Mesothelial cell of epicardium (in vitro differentiated cells): ENCODE data around the gene TENM4. TPM values are rescaled to one million over a fixed set of nuclear protein-coding genes. Genes with fewer than 3 reads are reported as not detected.

Experiments used
- DNase-seq, 2 experiments: peaks; one replicate each; pipeline ENCODE4 v3.0.0; 2021; ENCODE audit warnings: low spot score in 2 of 2; ENCODE audit not compliant: unreplicated experiment in 2 of 2
- H3K27ac Mint-ChIP-seq: 2 replicates; pipeline ENCODE4 v1.8.0; 2021; ENCODE audit warnings: mixed read lengths
- H3K27me3 Mint-ChIP-seq: 2 replicates; pipeline ENCODE4 v1.8.0; 2021; ENCODE audit warnings: low read depth, mixed read lengths
- H3K36me3 Mint-ChIP-seq: 2 replicates; pipeline ENCODE4 v1.8.0; 2021; ENCODE audit warnings: mixed read lengths
- H3K4me1 Mint-ChIP-seq: 2 replicates; pipeline ENCODE4 v1.8.0; 2021; ENCODE audit warnings: mixed read lengths
- H3K4me3 Mint-ChIP-seq: 2 replicates; pipeline ENCODE4 v1.8.0; 2021; ENCODE audit warnings: mild to moderate bottlenecking, moderate library complexity, mixed read lengths
- H3K9me3 Mint-ChIP-seq: 2 replicates; pipeline ENCODE4 v1.8.0; 2021; ENCODE audit warnings: mixed read lengths
- total RNA-seq: library from RNA; stranded (reverse); gene quantifications from 3 replicates; pipeline ENCODE4 v1.2.1, GENCODE V29; 2021
- TF ChIP-seq, protein P1 (sequence below): fragments of 200-600 bp; sonication (generic); IDR thresholded peaks from one replicate; pipeline ENCODE4 v1.5.0; 2021; ENCODE audit warnings: antibody characterized with exemption; ENCODE audit not compliant: unreplicated experiment

Gene TENM4
- total RNA-seq, 1 donor from 2014 or later: 187 TPM

DNA sequence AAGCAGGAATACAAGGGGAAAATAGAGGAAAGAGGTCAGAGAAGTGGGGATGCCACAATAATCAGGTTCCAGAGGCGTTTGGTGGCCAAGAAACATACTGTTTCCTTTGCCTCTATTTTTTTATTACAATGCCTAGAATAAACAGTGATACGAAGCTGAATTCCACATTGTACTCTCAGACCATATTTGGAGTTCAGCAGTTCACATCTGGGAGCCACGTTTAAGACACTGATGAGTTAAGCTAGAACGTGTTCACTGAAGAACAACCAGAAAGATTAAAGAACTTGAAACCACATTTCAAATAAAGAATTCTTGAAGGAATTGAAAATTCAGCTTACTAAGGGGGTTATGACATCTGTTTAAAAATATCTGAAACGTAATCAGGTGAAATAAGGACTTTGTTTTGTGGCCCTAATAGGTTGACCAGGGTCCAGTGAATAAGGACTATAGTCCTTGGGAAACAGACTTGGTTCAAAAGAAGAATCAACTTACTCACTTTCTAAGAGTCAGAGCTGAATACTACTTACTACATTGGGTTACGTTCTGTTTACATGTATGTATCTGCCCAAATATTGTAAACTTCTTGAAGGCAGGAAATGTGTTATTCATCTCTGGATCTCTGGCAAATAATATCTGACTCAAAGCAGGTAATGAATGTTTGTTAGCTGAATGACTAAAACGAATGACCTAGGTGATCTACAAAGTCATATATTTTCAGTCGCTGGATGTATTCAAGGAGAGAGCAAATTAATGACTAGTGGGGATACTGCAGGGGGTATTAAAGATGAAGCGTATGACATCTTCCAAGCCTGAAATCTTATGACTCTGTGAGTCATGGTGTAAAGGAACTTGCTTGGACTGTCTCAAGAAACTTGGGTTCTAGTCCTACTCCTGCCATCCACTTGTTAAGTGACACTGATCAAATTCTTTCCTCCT is 619.2 kb downstream of the TENM4 start:
- Mint-ChIP-seq H3K36me3 (no peaks in the 10 kb centered on the region), H3K9me3 (no peaks in the 10 kb centered on the region), H3K4me3 (no peak overlapping the region), H3K27ac (no peak overlapping the region), H3K4me1 (peaks cover 35% of the 10 kb centered on the region), H3K27me3 (no peaks in the 10 kb centered on the region)
- TF ChIP-seq, protein P1, sequence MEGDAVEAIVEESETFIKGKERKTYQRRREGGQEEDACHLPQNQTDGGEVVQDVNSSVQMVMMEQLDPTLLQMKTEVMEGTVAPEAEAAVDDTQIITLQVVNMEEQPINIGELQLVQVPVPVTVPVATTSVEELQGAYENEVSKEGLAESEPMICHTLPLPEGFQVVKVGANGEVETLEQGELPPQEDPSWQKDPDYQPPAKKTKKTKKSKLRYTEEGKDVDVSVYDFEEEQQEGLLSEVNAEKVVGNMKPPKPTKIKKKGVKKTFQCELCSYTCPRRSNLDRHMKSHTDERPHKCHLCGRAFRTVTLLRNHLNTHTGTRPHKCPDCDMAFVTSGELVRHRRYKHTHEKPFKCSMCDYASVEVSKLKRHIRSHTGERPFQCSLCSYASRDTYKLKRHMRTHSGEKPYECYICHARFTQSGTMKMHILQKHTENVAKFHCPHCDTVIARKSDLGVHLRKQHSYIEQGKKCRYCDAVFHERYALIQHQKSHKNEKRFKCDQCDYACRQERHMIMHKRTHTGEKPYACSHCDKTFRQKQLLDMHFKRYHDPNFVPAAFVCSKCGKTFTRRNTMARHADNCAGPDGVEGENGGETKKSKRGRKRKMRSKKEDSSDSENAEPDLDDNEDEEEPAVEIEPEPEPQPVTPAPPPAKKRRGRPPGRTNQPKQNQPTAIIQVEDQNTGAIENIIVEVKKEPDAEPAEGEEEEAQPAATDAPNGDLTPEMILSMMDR: no peak
- DNase-seq: no peak

DNA sequence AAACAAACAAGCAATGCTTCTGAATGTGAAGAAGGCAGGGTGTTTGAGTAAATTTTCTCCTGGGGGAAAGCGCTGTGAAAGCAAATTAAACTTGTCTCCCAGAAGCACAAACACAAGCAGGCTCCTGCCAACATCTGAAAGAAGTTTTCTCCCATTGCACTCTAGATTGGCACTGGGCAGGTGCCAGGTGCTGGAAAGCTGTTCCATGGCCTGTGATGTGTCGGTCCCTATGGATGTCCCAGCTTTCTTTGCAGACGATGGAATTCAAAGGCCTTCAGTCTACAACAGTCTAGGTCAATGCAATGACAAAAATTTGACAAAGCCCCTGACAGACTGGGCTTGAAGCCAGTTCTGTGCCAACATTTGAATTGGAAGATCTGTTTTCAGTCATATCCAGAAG is 620.1 kb downstream of the TENM4 start:
- no peaks in the 10 kb centered on the region for H3K9me3 Mint-ChIP-seq
- TF ChIP-seq, protein P1: no peak
- H3K27ac Mint-ChIP-seq: no peak overlapping the region
- no peaks in the 10 kb centered on the region for H3K36me3 Mint-ChIP-seq
- peaks cover 34% of the 10 kb centered on the region for H3K4me1 Mint-ChIP-seq
- no peak for DNase-seq
- H3K4me3 Mint-ChIP-seq: no peak overlapping the region
- no peaks in the 10 kb centered on the region for H3K27me3 Mint-ChIP-seq

DNA sequence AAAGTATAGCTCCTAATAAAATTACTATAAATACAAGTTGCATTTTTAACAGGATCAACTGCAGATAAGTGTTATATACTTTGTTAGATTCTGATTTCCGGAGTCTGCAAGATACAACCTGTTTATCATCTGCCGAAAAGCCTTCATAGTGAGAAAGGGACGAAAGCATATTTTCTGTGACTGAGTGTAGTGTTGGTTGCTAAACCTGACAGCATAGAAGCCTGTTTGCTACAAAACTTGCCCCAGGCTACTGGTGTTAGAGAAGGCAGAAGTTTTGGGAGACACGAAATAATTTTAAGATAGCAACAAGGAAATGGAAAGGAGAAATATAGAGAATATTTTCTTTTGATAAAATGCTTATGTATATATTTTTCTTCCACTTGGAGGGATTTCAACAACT is 622.6 kb downstream of the TENM4 start:
- Mint-ChIP-seq H3K9me3 (no peaks in the 10 kb centered on the region), H3K4me1 (peaks cover 35% of the 10 kb centered on the region), H3K36me3 (peaks cover 10% of the 10 kb centered on the region), H3K27ac (peak overlapping the region; percentile 83), H3K4me3 (no peak overlapping the region), H3K27me3 (no peaks in the 10 kb centered on the region)
- no peak for DNase-seq
- TF ChIP-seq, protein P1: no peak

DNA sequence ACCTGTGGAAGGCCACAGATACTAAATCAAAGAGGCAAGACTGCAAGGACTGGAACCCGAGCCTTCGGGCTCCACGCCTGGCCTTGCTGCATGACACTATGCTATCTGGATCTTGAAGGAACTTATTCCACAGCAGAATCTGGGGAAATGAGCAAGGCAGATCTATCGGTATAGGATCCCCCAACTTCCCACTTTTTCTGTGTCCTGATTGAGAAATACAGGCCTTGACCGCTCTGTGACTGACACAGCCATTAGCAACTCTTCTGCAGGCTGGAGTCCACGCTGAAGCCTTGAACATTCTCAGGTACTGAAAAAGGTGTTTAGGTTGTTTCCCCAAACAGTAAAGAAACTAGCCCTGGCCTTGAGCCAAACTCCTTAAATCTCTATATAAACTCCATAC is 625.0 kb downstream of the TENM4 start:
- TF ChIP-seq, protein P1: no peak
- Mint-ChIP-seq H3K9me3 (no peaks in the 10 kb centered on the region), H3K4me1 (peaks cover 44% of the 10 kb centered on the region), H3K27ac (no peak overlapping the region), H3K36me3 (peaks cover 17% of the 10 kb centered on the region), H3K4me3 (no peak overlapping the region), H3K27me3 (no peaks in the 10 kb centered on the region)
- no peak for DNase-seq

DNA sequence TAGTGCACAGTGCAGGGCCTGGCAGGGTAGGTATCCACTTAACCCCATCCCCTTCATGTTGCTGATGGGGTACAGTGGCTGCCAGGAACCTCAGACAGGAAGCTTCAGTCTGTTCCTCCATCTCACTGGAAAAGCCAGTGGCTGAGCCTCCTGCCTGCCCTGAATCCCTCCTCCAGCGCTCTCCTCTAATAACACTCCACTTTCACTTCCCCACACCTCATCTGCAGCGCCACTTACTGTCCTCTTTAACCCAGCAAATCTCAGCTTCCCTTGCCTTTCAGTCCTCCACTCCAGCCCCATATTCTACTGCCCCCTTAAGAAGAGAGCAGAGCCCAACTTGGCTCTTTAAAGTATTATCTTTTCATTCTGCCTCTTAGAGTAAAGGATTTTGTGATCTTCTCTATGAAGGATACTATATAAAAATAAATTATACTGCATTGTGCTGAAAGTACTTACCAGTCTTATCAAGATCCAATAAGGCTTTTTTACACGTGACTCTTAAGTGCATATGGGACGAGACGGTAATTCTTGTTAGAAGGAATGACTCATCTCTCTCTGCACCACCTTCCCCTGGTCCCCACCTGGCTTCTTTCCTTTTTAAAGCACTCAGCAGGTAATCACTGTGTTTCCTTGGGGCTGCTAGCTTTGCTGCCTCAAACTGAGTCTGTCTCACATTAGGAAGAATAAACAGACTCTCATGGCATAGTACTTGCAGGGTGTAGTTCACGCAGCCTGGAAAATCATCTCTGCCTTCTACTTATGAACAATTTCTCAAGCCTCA is 628.1 kb downstream of the TENM4 start:
- peak overlapping the region; percentile 60 for H3K27ac Mint-ChIP-seq
- TF ChIP-seq, protein P1: no peak
- H3K27me3 Mint-ChIP-seq: no peaks in the 10 kb centered on the region
- peaks cover 18% of the 10 kb centered on the region for H3K36me3 Mint-ChIP-seq
- H3K4me3 Mint-ChIP-seq: no peak overlapping the region
- peaks cover 49% of the 10 kb centered on the region for H3K4me1 Mint-ChIP-seq
- no peak for DNase-seq
- H3K9me3 Mint-ChIP-seq: no peaks in the 10 kb centered on the region
